K562 (cell line): Measurements from ENCODE around the gene PSMB7. TPM values are rescaled to one million over a fixed set of nuclear protein-coding genes. Genes with fewer than 3 reads are reported as not detected.
A peak's percentile ranks its signal among the peaks of the same experiment; 100 is the strongest.

Experiments used
- ATAC-seq: fragments of 200-7000 bp; cut with Tn5 transposase; 3 replicates; pipeline ENCODE4 v1.9.1; 2020; ENCODE audit warnings: moderate library complexity
- BruUV-seq: library from RNA; stranded (reverse); fragments of 400-500 nt; replicated peaks from 2 replicates; lab custom pipeline; 2021; lab: Mats Ljungman, UMichigan
- CTCF ChIA-PET: fragments of 300-600 bp; formaldehyde crosslinking; extraction: SDS; loops from one replicate; lab custom pipeline; 2021; ENCODE audit warnings: low intra/inter-chr PET ratio; lab: Yijun Ruan, JAX
- POLR2A ChIA-PET: fragments of 300-600, 350-650 bp; sonication (Branson Sonifier 250); formaldehyde crosslinking; extraction: SDS; loops from one replicate; lab custom pipeline; 2021; ENCODE audit warnings: antibody characterized with exemption, inconsistent platforms; lab: Yijun Ruan, JAX
- DNase-seq, 4 experiments: peaks; one replicate each; pipeline versions ENCODE4 v3.0.0 to v3.0.0-alpha.2; 2011 to 2018; ENCODE audit warnings: low spot score in 3 of 4, mixed read lengths in 3 of 4; ENCODE audit errors: extremely low read depth in 1 of 4
- FAIRE-seq: peaks from 2 replicates; lab custom pipeline; 2011; peaks lifted over from hg19 to GRCh38; lab: Jason Lieb, UNC
- H2AFZ ChIP-seq: 2 replicates; pipeline ENCODE4 v1.6.0; 2011; ENCODE audit warnings: low read depth, low read length, control low read depth, inconsistent platforms
- H3K27ac ChIP-seq: fragments of 200-600 bp; 3 replicates; pipeline ENCODE4 v1.8.0; 2011; ENCODE audit warnings: low read depth, mild to moderate bottlenecking, control low read depth, inconsistent platforms, low read length, moderate library complexity, mixed read lengths; ENCODE audit errors: extremely low read depth
- H3K27me3 ChIP-seq, 2 experiments: fragments of 300-600 bp in 1 of 2; 2 replicates in 1 of 2; 3 replicates in 1 of 2; pipeline versions ENCODE4 v1.6.0 to v1.8.0; 2011; ENCODE audit warnings: inconsistent platforms in 2 of 2, low read length in 2 of 2, mild to moderate bottlenecking in 1 of 2, mixed read lengths in 1 of 2, moderate library complexity in 1 of 2; ENCODE audit not compliant: control insufficient read depth in 2 of 2, insufficient read depth in 2 of 2
- H3K36me3 ChIP-seq: fragments of 300-600 bp; 3 replicates; pipeline ENCODE4 v1.8.0; 2011; ENCODE audit warnings: mild to moderate bottlenecking, low read length, inconsistent platforms; ENCODE audit not compliant: control insufficient read depth, insufficient read depth
- H3K4me1 ChIP-seq, 2 experiments: fragments of 200-600 bp in 1 of 2; replicated peaks in 1 of 2; 2 replicates in 1 of 2; 3 replicates in 1 of 2; pipeline versions ENCODE4 v1.5.1 to v1.8.0; 2011; ENCODE audit warnings: inconsistent platforms in 2 of 2, low read length in 2 of 2, mild to moderate bottlenecking in 1 of 2, mixed read lengths in 1 of 2, moderate library complexity in 1 of 2; ENCODE audit not compliant: control insufficient read depth in 2 of 2, insufficient read depth in 2 of 2
- H3K4me2 ChIP-seq: 2 replicates; pipeline ENCODE4 v1.6.1; 2011; ENCODE audit warnings: low read length, control low read depth, inconsistent platforms, mixed read lengths; ENCODE audit not compliant: insufficient read depth
- H3K4me3 ChIP-seq: fragments of 200-600 bp; sonication (generic), shearing (Covaris generic); 2 replicates; pipeline ENCODE4 v1.5.1; 2016; ENCODE audit warnings: control low read depth, inconsistent platforms
- H3K79me2 ChIP-seq: fragments of 200-600 bp; 3 replicates; pipeline ENCODE4 v1.8.0; 2011; ENCODE audit warnings: low read length, inconsistent platforms; ENCODE audit not compliant: control insufficient read depth, insufficient read depth
- H3K9ac ChIP-seq, 2 experiments: 2 replicates each; pipeline versions ENCODE4 v1.6.0 to v1.6.1; 2011; ENCODE audit warnings: low read depth in 2 of 2, low read length in 2 of 2, control low read depth in 1 of 2, inconsistent platforms in 1 of 2, mild to moderate bottlenecking in 1 of 2, mixed read lengths in 1 of 2; ENCODE audit not compliant: insufficient read depth in 1 of 2
- H3K9me1 ChIP-seq: one replicate; pipeline ENCODE4 v1.6.0; 2011; ENCODE audit warnings: inconsistent platforms, mild to moderate bottlenecking, low read length, moderate library complexity; ENCODE audit not compliant: control insufficient read depth, insufficient read depth
- H3K9me3 ChIP-seq: replicated peaks from 2 replicates; pipeline ENCODE4 v1.5.1; 2011; ENCODE audit warnings: low read depth, low read length, inconsistent platforms; ENCODE audit not compliant: control insufficient read depth, insufficient read depth
- H4K20me1 ChIP-seq: replicated peaks from 2 replicates; pipeline ENCODE4 v1.6.1; 2011; ENCODE audit warnings: low read length, inconsistent platforms, mixed read lengths; ENCODE audit not compliant: control insufficient read depth, insufficient read depth
- BMI1 ChIP-seq: fragments of 150-350 bp; IDR thresholded peaks from 2 replicates; pipeline ENCODE4 v1.6.1; 2014; ENCODE audit warnings: low read length
- GATA2 ChIP-seq: sonication (generic); formaldehyde crosslinking; IDR thresholded peaks from 2 replicates; pipeline ENCODE4 v1.4.0; 2020; ENCODE audit warnings: mild to moderate bottlenecking, missing genetic modification reagents
- POLR2G ChIP-seq: fragments of 200-400 bp; formaldehyde crosslinking; IDR thresholded peaks from 2 replicates; pipeline ENCODE4 v1.6.1; 2017; ENCODE audit warnings: low read depth, mild to moderate bottlenecking, antibody characterized with exemption, low read length, moderate library complexity
- PPARD ChIP-seq: fragments of 250-450 bp; sonication (Bioruptor Pico); IDR thresholded peaks from 2 replicates; pipeline ENCODE4 v1.8.0; 2022; ENCODE audit warnings: inconsistent platforms, mild to moderate bottlenecking, moderate library complexity
- WGBS: fragments of 100-300 bp; shearing (Covaris generic); methylation state at CpG from one replicate; pipeline ENCODE4 v1.1.6; 2016; ENCODE audit warnings: low coverage, mixed read lengths; ENCODE audit not compliant: insufficient coverage; ENCODE audit errors: missing lambda C conversion rate; 5-methylcytosine and 5-hydroxymethylcytosine counted together
- in situ Hi-C: fragments of 300-500 bp; cut with MboI; formaldehyde crosslinking; loops from 4 replicates; pipeline ENCODE4 v1.15.0; 2018; ENCODE audit warnings: inconsistent platforms, mixed read lengths
- intact Hi-C: fragments of 100-400 bp; cut with micrococcal nuclease; formaldehyde crosslinking; loops from 2 replicates; pipeline ENCODE4 v1.14.2; 2022
- polyA plus RNA-seq, 8 experiments: library from polyadenylated mRNA; depleted of rRNA in 4 of 8; stranded (reverse) in 5 of 8; unstranded in 3 of 8; fragments of >200 nt; fragmentation: Nextera tagmentation in 2 of 8; fragmentation: Illumina TruSeq in 1 of 8; extraction: Ambion mirVana in 2 of 8; extraction: Trizol in 1 of 8; gene quantifications; 2 replicates each; pipeline versions ENCODE4 v1.2.1 to v1.2.3, GENCODE V29; 2011 to 2014; ENCODE audit warnings: inconsistent platforms in 1 of 8, missing spikeins in 1 of 8
- total RNA-seq, 7 experiments: library from RNA; depleted of rRNA in 6 of 7; stranded (reverse); fragments of >200 nt in 6 of 7; fragmentation: Illumina TruSeq in 2 of 7; extraction: Trizol in 2 of 7; gene quantifications; 2 replicates each; pipeline versions ENCODE4 v1.2.1 to v1.2.3, GENCODE V29; 2011 to 2021; ENCODE audit warnings: low replicate concordance in 1 of 7
- TF ChIP-seq, protein P1 (sequence below): fragments of 250-450 bp; sonication (Bioruptor Pico); IDR thresholded peaks from 2 replicates; pipeline ENCODE4 v1.8.0; 2022; ENCODE audit warnings: moderate library complexity, mild to moderate bottlenecking, inconsistent platforms

The PSMB7 gene
- total and polyA plus RNA-seq, 9 of the 15 experiments (the other 6 are each of a cell fraction or from before 2014, with no cell fraction given): 321 to 978 (median 407) TPM

DNA sequence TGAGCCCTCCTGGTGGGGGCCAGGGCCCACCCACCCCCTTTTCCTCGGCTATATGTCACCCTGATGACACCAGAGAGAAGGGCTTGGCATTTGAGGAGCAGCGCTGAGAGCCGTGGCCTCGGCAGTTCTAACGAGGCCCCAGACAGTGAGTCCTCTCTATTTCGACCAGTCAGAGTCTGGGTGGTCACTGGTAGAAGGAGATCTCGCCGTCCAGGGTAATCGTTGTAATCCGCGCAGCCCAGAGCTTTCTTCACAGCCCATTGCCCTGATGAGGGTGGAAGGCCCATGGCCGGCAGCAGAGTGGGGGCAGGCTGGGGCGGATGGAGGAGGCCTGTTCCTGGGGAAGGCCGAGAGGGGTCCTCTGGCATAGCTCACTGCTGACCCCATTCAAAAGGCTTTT is 70.2 kb downstream of the PSMB7 start:
- ChIA-PET POLR2A (interaction anchor here (0.7 to 0.9 kb wide), 3 partner anchors 8 to 42 kb away, joined by 3 to 4 read pairs (median 4); no protein-coding TSS in a partner anchor), CTCF (no interaction called here)
- Histone ChIP-seq H3K9me1 (peaks cover 3% of the 10 kb centered on the region), H3K79me2 (no peaks in the 10 kb centered on the region), H3K4me2 (no peak overlapping the region), H3K9me3 (no peaks in the 10 kb centered on the region), H2AFZ (no peak overlapping the region), H3K36me3 (peaks cover 41% of the 10 kb centered on the region; the same call in 1 of the 3 replicates), H3K27me3 (no peaks in the 10 kb centered on the region), H3K27ac (no peak overlapping the region), H3K9ac (no peak overlapping the region), H3K4me3 (no peak overlapping the region), H4K20me1 (peaks cover 4% of the 10 kb centered on the region; the same call in 1 of the 2 replicates)
- FAIRE-seq (no peak), DNase-seq (no peak)
- BruUV-seq: no TSS peak
- intact Hi-C loops: no loop called here
- 83% methylated on average over 11 of the region's 14 CpGs for WGBS
- TF ChIP-seq GATA2 (CRISPR knock-in tag): no peak
- TF ChIP-seq, all 486 proteins: peak for 0
- H3K4me1 ChIP-seq: peaks cover 0 to 38% of the 10 kb centered on the region in 2 experiments; a peak in 3 of 5 replicates
- in situ Hi-C loops: no loop called here
- no peak for ATAC-seq

DNA sequence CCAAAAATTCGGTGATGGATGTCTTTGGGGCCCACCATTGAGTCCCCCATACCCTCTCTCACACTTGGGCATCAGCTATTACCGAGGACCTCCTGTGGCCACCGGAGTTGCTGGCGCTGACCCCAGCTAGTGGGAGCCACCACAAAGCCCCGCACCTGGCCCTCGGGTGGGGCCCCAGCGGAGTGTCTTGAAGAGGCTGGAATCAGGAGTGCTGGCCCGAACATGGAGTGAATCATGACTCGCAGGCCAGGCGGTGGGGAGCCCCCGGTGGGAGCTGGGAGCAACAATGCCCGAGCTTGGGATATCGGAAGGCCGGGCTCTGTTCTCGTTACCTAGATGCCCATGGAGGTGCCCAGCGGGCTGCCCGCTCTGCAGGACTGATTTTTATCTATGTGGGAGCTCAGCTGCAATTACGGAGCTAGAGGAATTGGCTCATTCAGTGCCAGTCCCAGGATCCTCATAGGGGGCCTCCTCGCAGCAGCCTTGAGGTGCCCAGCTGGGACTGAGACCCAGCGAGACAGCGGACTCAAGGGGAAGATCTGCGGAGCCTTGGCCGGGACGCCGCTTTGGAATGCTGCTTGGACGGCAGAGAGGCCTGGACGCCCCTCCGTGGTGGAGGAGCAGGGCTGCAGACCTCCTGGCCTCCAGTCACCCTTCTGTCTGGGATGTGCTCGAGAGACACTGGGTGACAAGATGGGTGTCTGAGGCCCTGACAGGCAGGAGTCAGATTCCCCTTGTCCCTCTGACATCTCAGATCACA is 70.8 kb downstream of the PSMB7 start:
- Histone ChIP-seq H3K36me3 (peaks cover 35% of the 10 kb centered on the region; the same call in 1 of the 3 replicates), H3K4me1 (peaks cover 0 to 42% of the 10 kb centered on the region in 2 experiments; a peak in 3 of 5 replicates), H3K4me3 (no peak overlapping the region)
- no peak for DNase-seq
- BruUV-seq: no TSS peak
- CTCF ChIA-PET: no interaction called here
- intact Hi-C loops: no loop called here
- POLR2A ChIA-PET: interaction anchor here (0.7 kb wide), 2 partner anchors 38 to 43 kb away, joined by 3 to 4 read pairs; no protein-coding TSS in a partner anchor
- TF ChIP-seq BMI1 (no peak), POLR2G (peak; percentile 21), PPARD (no peak)
- TF ChIP-seq, protein P1, sequence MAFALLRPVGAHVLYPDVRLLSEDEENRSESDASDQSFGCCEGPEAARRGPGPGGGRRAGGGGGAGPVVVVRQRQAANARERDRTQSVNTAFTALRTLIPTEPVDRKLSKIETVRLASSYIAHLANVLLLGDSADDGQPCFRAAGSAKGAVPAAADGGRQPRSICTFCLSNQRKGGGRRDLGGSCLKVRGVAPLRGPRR: no peak
- TF ChIP-seq, all 486 proteins: peak for 1
- ATAC-seq: no peak
- Histone ChIP-seq H3K79me2 (no peaks in the 10 kb centered on the region), H2AFZ (no peak overlapping the region), H3K9me1 (peaks cover 3% of the 10 kb centered on the region), H4K20me1 (peaks cover under 1% of the 10 kb centered on the region; the same call in 1 of the 2 replicates), H3K9me3 (no peaks in the 10 kb centered on the region), H3K9ac (0 out of 4 replicates have a peak overlapping the region, but pooled peaks of 1 of the 2 experiments have one; percentile 4), H3K27me3 (no peaks in the 10 kb centered on the region), H3K4me2 (no peak overlapping the region), H3K27ac (no peak overlapping the region)
- 84% methylated on average over 24 of the region's 29 CpGs for WGBS
- FAIRE-seq: no peak
- in situ Hi-C loops: no loop called here
